Peyer's patch (tissue), 4 donors: ENCODE measurements around the gene P4HB.

Experiments used
- CTCF ChIP-seq, 6 experiments: fragments of 450-650 bp in 4 of 6; fragments of 200-600 bp in 2 of 6; sonication (generic) in 1 of 6; IDR thresholded peaks; one replicate each; pipeline ENCODE4 v1.5.1; 2017 to 2019; ENCODE audit warnings: antibody characterized with exemption in 6 of 6, mild to moderate bottlenecking in 3 of 6, moderate library complexity in 1 of 6
- POLR2A ChIP-seq, 2 donors: fragments of 450-650 bp; IDR thresholded peaks; one replicate each; pipeline ENCODE4 v1.5.1; 2017; ENCODE audit warnings: antibody characterized with exemption in 2 of 2, mild to moderate bottlenecking in 2 of 2, moderate library complexity in 2 of 2

GRCh38 chr17:81810476-81810875 is 49.9 kb downstream of the P4HB start:
- no peak for TF ChIP-seq CTCF (IDR thresholded peaks at IDR 0.05)
- no peak for TF ChIP-seq POLR2A (IDR thresholded peaks at IDR 0.05)
